Transverse colon (tissue), 4 donors: ENCODE results near the gene MAGEB4. TPM values are rescaled to one million over a fixed set of nuclear protein-coding genes. Genes with fewer than 3 reads are reported as not detected.

Experiments
- DNase-seq: peaks from one replicate; pipeline ENCODE4 v3.0.0-alpha.2; 2019
- H3K27ac ChIP-seq, 4 donors: fragments of 200-600 bp; sonication (generic); 2 replicates each; pipeline ENCODE4 v1.5.1; 2016 to 2018; ENCODE audit warnings: inconsistent platforms in 4 of 4
- H3K27me3 ChIP-seq: fragments of 200-600 bp; sonication (generic); 2 replicates; pipeline ENCODE4 v1.5.1; 2017; ENCODE audit warnings: inconsistent platforms
- H3K36me3 ChIP-seq, 4 donors: fragments of 200-600 bp; sonication (generic); 2 replicates each; pipeline ENCODE4 v1.5.1; 2017 to 2019; ENCODE audit warnings: inconsistent platforms in 4 of 4
- H3K4me1 ChIP-seq, 4 donors: fragments of 200-600 bp; sonication (generic); 2 replicates each; pipeline ENCODE4 v1.5.1; 2017 to 2020; ENCODE audit warnings: inconsistent platforms in 4 of 4
- H3K4me3 ChIP-seq, 4 donors: fragments of 200-600 bp; sonication (generic); 1 replicate in 1 of 4; 2 replicates in 3 of 4; pipeline versions ENCODE4 v1.5.1 to v1.6.1; 2017 to 2019; ENCODE audit warnings: inconsistent platforms in 4 of 4
- H3K9me3 ChIP-seq, 2 donors: fragments of 200-600 bp; sonication (generic); 2 replicates each; pipeline ENCODE4 v1.5.1; 2017 to 2019; ENCODE audit warnings: inconsistent platforms in 2 of 2
- CTCF ChIP-seq, 5 experiments: fragments of 200-600 bp in 3 of 5; fragments of 450-650 bp in 2 of 5; sonication (generic) in 3 of 5; IDR thresholded peaks; 1 replicate in 2 of 5; 2 replicates in 3 of 5; pipeline ENCODE4 v1.5.1; 2016 to 2017; ENCODE audit warnings: antibody characterized with exemption in 5 of 5, inconsistent platforms in 3 of 5, mild to moderate bottlenecking in 2 of 5, moderate library complexity in 1 of 5
- EP300 ChIP-seq: sonication (generic); formaldehyde crosslinking; IDR thresholded peaks from one replicate; pipeline ENCODE4 v1.6.1; 2017; ENCODE audit warnings: antibody characterized with exemption, low read depth
- POLR2A ChIP-seq: fragments of 450-650 bp; IDR thresholded peaks from one replicate; pipeline ENCODE4 v1.6.1; 2016; ENCODE audit warnings: antibody characterized with exemption, mild to moderate bottlenecking, moderate library complexity
- POLR2AphosphoS5 ChIP-seq, 3 donors: sonication (generic); formaldehyde crosslinking; IDR thresholded peaks; one replicate each; pipeline ENCODE4 v1.6.1; 2016; ENCODE audit warnings: antibody characterized with exemption in 3 of 3
- WGBS, 2 donors: methylation state at CpG; one replicate each; pipeline ENCODE4 v1.1.5; 2018; ENCODE audit warnings: low coverage in 1 of 2; 5-methylcytosine and 5-hydroxymethylcytosine counted together
- in situ Hi-C, 4 donors: fragments of 200-750 bp; cut with MboI; loops; one replicate each; pipeline versions ENCODE4 v1.15.0 to v1.15.1; 2017; ENCODE audit warnings: low sequenced_read_pairs in 3 of 4, low pct_ligation_motif_present in 1 of 4, low pct_unique_long_range_greater_than_20kb in 1 of 4
- intact Hi-C: fragments of 100-400 bp; cut with DNase I; formaldehyde crosslinking; loops from one replicate; pipeline ENCODE4 v1.15.1; 2023; ENCODE audit warnings: low total_unique reads
- total RNA-seq, 4 donors: library from RNA; depleted of rRNA; stranded (reverse); fragments of >200 nt; gene quantifications; one replicate each; pipeline ENCODE4 v1.1.0, GENCODE V29; 2016

MAGEB4 gene
- total RNA-seq, 4 donors from 2014 or later, result not detected

- Histone ChIP-seq H3K27ac (no peak overlapping the region), H3K36me3 (no peaks in the 10 kb centered on the region), H3K27me3 (no peaks in the 10 kb centered on the region), H3K4me1 (no peaks in the 10 kb centered on the region), H3K4me3 (no peak overlapping the region), H3K9me3 (no peaks in the 10 kb centered on the region)
- 87% methylated on average over 1 of the region's 1 CpG; no CpG with 5 or more reads in 1 of the 2 donors for WGBS, 2 donors
- in situ Hi-C loops, result no loop called here
- TF ChIP-seq CTCF (IDR thresholded peaks at IDR 0.05) (no peak), EP300 (no peak), POLR2A (no peak), POLR2AphosphoS5 (IDR thresholded peaks at IDR 0.05) (no peak)
- intact Hi-C loops, result no loop called here
- DNase-seq, result no peak
Measured at GRCh38 chrX:30253257-30253656, 11.5 kb downstream of the MAGEB4 start.

- WGBS, 2 donors, result 52% methylated on average over 2 of the region's 2 CpGs; no CpG with 5 or more reads in 1 of the 2 donors
- no peaks in the 10 kb centered on the region for H3K9me3 ChIP-seq
- H3K4me3 ChIP-seq, result no peak overlapping the region
- no peak for DNase-seq
- no peaks in the 10 kb centered on the region for H3K36me3 ChIP-seq
- in situ Hi-C loops (no loop called here), intact Hi-C loops (no loop called here)
- H3K27me3 ChIP-seq, result no peaks in the 10 kb centered on the region
- TF ChIP-seq CTCF (IDR thresholded peaks at IDR 0.05) (no peak), EP300 (no peak), POLR2A (no peak), POLR2AphosphoS5 (IDR thresholded peaks at IDR 0.05) (no peak)
- no peak overlapping the region for H3K27ac ChIP-seq
- H3K4me1 ChIP-seq, result no peaks in the 10 kb centered on the region
Measured at GRCh38 chrX:30259927-30260326, 18.1 kb downstream of the MAGEB4 start.

GRCh38 chrX:30261012-30261411, 19.2 kb downstream of the MAGEB4 start:
- Histone ChIP-seq H3K4me3 (no peak overlapping the region), H3K36me3 (no peaks in the 10 kb centered on the region), H3K9me3 (no peaks in the 10 kb centered on the region), H3K4me1 (no peaks in the 10 kb centered on the region), H3K27me3 (no peaks in the 10 kb centered on the region), H3K27ac (no peak overlapping the region)
- intact Hi-C loops (no loop called here), in situ Hi-C loops (no loop called here)
- DNase-seq, result no peak
- TF ChIP-seq POLR2AphosphoS5 (IDR thresholded peaks at IDR 0.05) (no peak), CTCF (IDR thresholded peaks at IDR 0.05) (no peak), EP300 (no peak), POLR2A (no peak)

- Histone ChIP-seq H3K4me3 (no peak overlapping the region), H3K27ac (no peak overlapping the region), H3K36me3 (no peaks in the 10 kb centered on the region), H3K27me3 (no peaks in the 10 kb centered on the region), H3K9me3 (no peaks in the 10 kb centered on the region), H3K4me1 (no peaks in the 10 kb centered on the region)
- intact Hi-C loops, result no loop called here
- WGBS, 2 donors, result 65% methylated on average over 1 of the region's 1 CpG; no CpG with 5 or more reads in 1 of the 2 donors
- in situ Hi-C loops, result no loop called here
- DNase-seq, result no peak
- TF ChIP-seq POLR2A (no peak), CTCF (IDR thresholded peaks at IDR 0.05) (no peak), EP300 (no peak), POLR2AphosphoS5 (IDR thresholded peaks at IDR 0.05) (no peak)
Measured at GRCh38 chrX:30262763-30263162, 21.0 kb downstream of the MAGEB4 start.
